Ascending aorta (tissue), 2 donors: Measurements from ENCODE around the gene WNT1. TPM values are rescaled to one million over a fixed set of nuclear protein-coding genes. Genes with fewer than 3 reads are reported as not detected.
A peak's percentile ranks its signal among the peaks of the same experiment; 100 is the strongest.

Source experiments
- DNase-seq, 2 donors: peaks; one replicate each; pipeline ENCODE4 v3.0.0-alpha.2; 2019; ENCODE audit warnings: low spot score in 2 of 2
- H3K27ac ChIP-seq, 2 donors: fragments of 200-600 bp; sonication (generic); one replicate each; pipeline ENCODE4 v1.5.1; 2016 to 2017; ENCODE audit warnings: mild to moderate bottlenecking in 1 of 2
- H3K27me3 ChIP-seq: fragments of 200-600 bp; sonication (generic); one replicate; pipeline ENCODE4 v1.5.1; 2017
- H3K36me3 ChIP-seq, 2 donors: fragments of 200-600 bp; sonication (generic); one replicate each; pipeline ENCODE4 v1.5.1; 2016
- H3K4me1 ChIP-seq, 2 donors: fragments of 200-600 bp; sonication (generic); one replicate each; pipeline ENCODE4 v1.5.1; 2016 to 2017; ENCODE audit warnings: mild to moderate bottlenecking in 1 of 2
- H3K4me3 ChIP-seq, 2 donors: fragments of 200-600 bp; sonication (generic); one replicate each; pipeline ENCODE4 v1.5.1; 2016 to 2017; ENCODE audit warnings: mild to moderate bottlenecking in 1 of 2
- H3K9me3 ChIP-seq, 2 donors: fragments of 200-600 bp; sonication (generic); one replicate each; pipeline ENCODE4 v1.5.1; 2016
- intact Hi-C: fragments of 100-400 bp; cut with DNase I; formaldehyde crosslinking; loops from one replicate; pipeline ENCODE4 v1.15.1; 2023
- total RNA-seq: library from RNA; depleted of rRNA; stranded (reverse); fragments of >200 nt; gene quantifications from one replicate; pipeline ENCODE4 v1.1.0, GENCODE V29; 2016
- TF ChIP-seq, protein P1 (sequence below), 3 experiments: fragments of 200-600 bp in 2 of 3; fragments of 450-650 bp in 1 of 3; sonication (generic) in 2 of 3; IDR thresholded peaks; one replicate each; pipeline ENCODE4 v1.5.1; 2016 to 2019; ENCODE audit warnings: antibody characterized with exemption in 3 of 3, mild to moderate bottlenecking in 1 of 3, moderate library complexity in 1 of 3

Gene WNT1
- total RNA-seq, 1 donor from 2014 or later: not detected

DNA sequence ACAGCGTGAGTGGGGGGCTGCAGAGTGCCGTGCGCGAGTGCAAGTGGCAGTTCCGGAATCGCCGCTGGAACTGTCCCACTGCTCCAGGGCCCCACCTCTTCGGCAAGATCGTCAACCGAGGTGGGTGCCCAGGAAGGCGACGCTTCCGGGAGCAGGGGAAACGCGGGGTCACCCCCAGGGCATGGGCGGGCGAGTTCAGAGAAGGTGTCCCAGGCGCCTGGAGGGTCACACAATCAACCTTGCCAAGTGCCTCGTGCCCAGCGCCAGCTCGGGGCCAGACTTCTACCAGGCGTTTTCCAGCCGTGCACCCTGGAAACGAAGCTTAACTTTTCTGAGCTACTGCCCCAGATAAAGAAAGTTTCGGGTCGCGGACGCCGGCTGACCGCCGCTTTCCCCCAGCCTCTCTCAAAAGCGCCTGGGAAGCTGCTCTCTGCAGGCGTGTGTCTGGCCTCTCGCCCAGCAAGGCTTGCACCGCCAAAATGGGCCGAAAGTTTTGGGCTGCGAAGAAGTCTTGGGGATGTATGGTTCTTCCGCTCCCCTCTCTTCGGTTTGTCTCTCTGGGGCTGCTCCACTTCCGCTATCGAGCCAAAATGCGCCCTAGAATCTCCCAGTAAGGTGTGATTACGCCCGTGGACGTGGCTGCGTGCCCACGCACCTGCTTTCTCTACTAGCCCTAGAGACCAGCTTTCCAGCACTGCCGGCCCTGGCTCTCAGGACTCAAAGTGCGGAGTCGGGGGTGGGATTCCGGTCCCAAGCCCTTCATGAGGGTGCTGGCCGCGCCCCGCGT lies 1.7 kb downstream of the WNT1 start:
- intact Hi-C loops: no loop called here
- no peak for DNase-seq
- TF ChIP-seq, protein P1, sequence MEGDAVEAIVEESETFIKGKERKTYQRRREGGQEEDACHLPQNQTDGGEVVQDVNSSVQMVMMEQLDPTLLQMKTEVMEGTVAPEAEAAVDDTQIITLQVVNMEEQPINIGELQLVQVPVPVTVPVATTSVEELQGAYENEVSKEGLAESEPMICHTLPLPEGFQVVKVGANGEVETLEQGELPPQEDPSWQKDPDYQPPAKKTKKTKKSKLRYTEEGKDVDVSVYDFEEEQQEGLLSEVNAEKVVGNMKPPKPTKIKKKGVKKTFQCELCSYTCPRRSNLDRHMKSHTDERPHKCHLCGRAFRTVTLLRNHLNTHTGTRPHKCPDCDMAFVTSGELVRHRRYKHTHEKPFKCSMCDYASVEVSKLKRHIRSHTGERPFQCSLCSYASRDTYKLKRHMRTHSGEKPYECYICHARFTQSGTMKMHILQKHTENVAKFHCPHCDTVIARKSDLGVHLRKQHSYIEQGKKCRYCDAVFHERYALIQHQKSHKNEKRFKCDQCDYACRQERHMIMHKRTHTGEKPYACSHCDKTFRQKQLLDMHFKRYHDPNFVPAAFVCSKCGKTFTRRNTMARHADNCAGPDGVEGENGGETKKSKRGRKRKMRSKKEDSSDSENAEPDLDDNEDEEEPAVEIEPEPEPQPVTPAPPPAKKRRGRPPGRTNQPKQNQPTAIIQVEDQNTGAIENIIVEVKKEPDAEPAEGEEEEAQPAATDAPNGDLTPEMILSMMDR (IDR thresholded peaks at IDR 0.05): no peak
- peak overlapping the region; percentile 43 to 60 for H3K4me3 ChIP-seq
- H3K9me3 ChIP-seq: no peaks in the 10 kb centered on the region
- peaks cover 25 to 29% of the 10 kb centered on the region in 2 donors for H3K4me1 ChIP-seq
- H3K27ac ChIP-seq: no peak overlapping the region
- no peaks in the 10 kb centered on the region for H3K36me3 ChIP-seq
- H3K27me3 ChIP-seq: peaks cover 27% of the 10 kb centered on the region

DNA sequence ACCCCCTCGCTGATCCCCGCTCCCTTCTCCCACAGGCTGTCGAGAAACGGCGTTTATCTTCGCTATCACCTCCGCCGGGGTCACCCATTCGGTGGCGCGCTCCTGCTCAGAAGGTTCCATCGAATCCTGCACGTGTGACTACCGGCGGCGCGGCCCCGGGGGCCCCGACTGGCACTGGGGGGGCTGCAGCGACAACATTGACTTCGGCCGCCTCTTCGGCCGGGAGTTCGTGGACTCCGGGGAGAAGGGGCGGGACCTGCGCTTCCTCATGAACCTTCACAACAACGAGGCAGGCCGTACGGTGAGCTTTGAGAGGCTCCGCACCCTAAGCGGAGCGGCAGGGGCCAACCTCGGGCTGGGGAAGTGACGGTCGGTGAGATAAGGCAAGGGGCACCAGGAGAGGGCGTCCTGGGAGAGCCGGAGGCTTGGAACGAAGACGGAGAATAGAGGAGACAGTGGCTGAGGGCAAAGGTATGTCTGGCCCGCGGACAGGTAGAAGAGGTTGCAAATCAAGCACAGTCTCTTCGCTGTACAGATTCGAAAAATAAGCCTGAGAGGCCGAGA lies 2.3 kb downstream of the WNT1 start:
- H3K36me3 ChIP-seq: no peaks in the 10 kb centered on the region
- H3K4me1 ChIP-seq: peaks cover 25 to 32% of the 10 kb centered on the region in 2 donors
- TF ChIP-seq, protein P1 (IDR thresholded peaks at IDR 0.05): no peak
- H3K27me3 ChIP-seq: peaks cover 27% of the 10 kb centered on the region
- no peak for DNase-seq
- H3K9me3 ChIP-seq: no peaks in the 10 kb centered on the region
- intact Hi-C loops: no loop called here
- H3K4me3 ChIP-seq: peak overlapping the region; percentile 43 to 60
- H3K27ac ChIP-seq: no peak overlapping the region

DNA sequence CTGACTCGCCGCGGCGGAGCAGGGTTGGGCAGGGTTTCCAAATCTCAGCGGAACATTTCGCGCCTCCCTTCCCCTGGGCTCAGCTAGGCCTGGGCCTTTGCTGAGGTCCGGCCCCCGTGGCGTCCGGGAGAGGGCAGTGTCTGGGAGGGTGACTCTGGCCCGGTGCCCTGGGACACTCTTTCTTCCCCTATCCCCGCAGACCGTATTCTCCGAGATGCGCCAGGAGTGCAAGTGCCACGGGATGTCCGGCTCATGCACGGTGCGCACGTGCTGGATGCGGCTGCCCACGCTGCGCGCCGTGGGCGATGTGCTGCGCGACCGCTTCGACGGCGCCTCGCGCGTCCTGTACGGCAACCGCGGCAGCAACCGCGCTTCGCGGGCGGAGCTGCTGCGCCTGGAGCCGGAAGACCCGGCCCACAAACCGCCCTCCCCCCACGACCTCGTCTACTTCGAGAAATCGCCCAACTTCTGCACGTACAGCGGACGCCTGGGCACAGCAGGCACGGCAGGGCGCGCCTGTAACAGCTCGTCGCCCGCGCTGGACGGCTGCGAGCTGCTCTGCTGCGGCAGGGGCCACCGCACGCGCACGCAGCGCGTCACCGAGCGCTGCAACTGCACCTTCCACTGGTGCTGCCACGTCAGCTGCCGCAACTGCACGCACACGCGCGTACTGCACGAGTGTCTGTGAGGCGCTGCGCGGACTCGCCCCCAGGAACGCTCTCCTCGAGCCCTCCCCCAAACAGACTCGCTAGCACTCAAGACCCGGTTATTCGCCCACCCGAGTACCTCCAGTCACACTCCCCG lies 3.0 kb downstream of the WNT1 start:
- H3K4me1 ChIP-seq: peaks cover 25 to 38% of the 10 kb centered on the region in 2 donors
- TF ChIP-seq, protein P1 (IDR thresholded peaks at IDR 0.05): peak in 2 of 3 experiments; percentile 2 to 22
- intact Hi-C loops: no loop called here

DNA sequence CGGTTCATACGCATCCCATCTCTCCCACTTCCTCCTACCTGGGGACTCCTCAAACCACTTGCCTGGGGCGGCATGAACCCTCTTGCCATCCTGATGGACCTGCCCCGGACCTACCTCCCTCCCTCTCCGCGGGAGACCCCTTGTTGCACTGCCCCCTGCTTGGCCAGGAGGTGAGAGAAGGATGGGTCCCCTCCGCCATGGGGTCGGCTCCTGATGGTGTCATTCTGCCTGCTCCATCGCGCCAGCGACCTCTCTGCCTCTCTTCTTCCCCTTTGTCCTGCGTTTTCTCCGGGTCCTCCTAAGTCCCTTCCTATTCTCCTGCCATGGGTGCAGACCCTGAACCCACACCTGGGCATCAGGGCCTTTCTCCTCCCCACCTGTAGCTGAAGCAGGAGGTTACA lies 3.6 kb downstream of the WNT1 start:
- Histone ChIP-seq H3K36me3 (no peaks in the 10 kb centered on the region), H3K4me3 (peak overlapping the region in 1 of 2 donors; percentile 43), H3K27me3 (peaks cover 27% of the 10 kb centered on the region), H3K4me1 (peaks cover 25 to 38% of the 10 kb centered on the region in 2 donors), H3K9me3 (no peaks in the 10 kb centered on the region), H3K27ac (no peak overlapping the region)
- TF ChIP-seq, protein P1 (IDR thresholded peaks at IDR 0.05): no peak
- intact Hi-C loops: no loop called here
- DNase-seq: no peak

More for the DNA sequence above, 3.0 kb downstream of the WNT1 start:
- Histone ChIP-seq H3K27ac (no peak overlapping the region), H3K36me3 (no peaks in the 10 kb centered on the region), H3K4me3 (peak overlapping the region; percentile 43 to 60), H3K9me3 (no peaks in the 10 kb centered on the region), H3K27me3 (peaks cover 27% of the 10 kb centered on the region)
- DNase-seq: no peak

DNA sequence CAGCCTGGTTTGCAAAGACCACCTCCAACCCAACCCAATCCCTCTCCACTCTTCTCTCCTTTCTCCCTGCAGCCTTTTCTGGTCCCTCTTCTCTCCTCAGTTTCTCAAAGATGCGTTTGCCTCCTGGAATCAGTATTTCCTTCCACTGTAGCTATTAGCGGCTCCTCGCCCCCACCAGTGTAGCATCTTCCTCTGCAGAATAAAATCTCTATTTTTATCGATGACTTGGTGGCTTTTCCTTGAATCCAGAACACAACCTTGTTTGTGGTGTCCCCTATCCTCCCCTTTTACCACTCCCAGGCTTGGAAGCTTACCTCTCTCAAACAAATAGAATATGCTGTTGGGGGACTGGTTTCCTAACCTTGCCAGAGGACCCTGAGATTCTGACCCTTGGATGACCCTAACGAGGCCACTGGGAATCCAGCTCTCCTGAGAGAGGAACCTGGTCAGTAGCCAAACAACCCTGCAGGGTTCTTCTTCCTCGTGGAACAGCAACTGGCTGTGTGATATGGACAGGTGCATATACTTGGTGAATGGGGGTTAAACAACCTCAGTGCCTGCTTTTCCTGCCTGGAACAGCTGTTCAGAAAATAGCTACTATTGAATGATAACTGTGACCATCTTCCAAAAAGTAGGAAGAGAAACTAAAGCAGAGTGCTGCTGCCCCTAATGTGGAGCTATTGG lies 4.4 kb downstream of the WNT1 start:
- intact Hi-C loops: no loop called here
- H3K4me1 ChIP-seq: peaks cover 25 to 38% of the 10 kb centered on the region in 2 donors
- no peak for DNase-seq
- TF ChIP-seq, protein P1 (IDR thresholded peaks at IDR 0.05): no peak
- peaks cover 24% of the 10 kb centered on the region for H3K27me3 ChIP-seq
- no peak overlapping the region for H3K27ac ChIP-seq
- H3K4me3 ChIP-seq: no peak overlapping the region
- H3K36me3 ChIP-seq: no peaks in the 10 kb centered on the region
- no peaks in the 10 kb centered on the region for H3K9me3 ChIP-seq
